ENCODE results near the gene UCN2.
A peak's percentile ranks its signal among the peaks of the same experiment; 100 is the strongest.
"Not testable (repeated sequence)": the region's sequence is repeated elsewhere in the genome, so short reads cannot be mapped to it uniquely, and the experiment has no call there.

UCN2 gene

GRCh38 chr3:48532271-48532976, 31.2 kb downstream of the UCN2 start:
- no peak overlapping the region for H3K4me3 ChIP-seq (ENCODE audit: control insufficient read depth, low read depth, low read length)
- no peak for TF ChIP-seq CTCF (conservative IDR thresholded peaks at IDR 0.05; ENCODE audit: control insufficient read depth, insufficient read depth, low read depth, low read length)
- no peak for DNase-seq (ENCODE audit: low read depth)

GRCh38 chr3:48530701-48531100, 32.9 kb downstream of the UCN2 start:
- not testable (repeated sequence) for DNase-seq (ENCODE audit: low read depth); H3K4me3 ChIP-seq (ENCODE audit: control insufficient read depth, low read depth, low read length)

- no peak overlapping the region for H3K4me3 ChIP-seq (ENCODE audit: control insufficient read depth, low read depth, low read length)
- TF ChIP-seq CTCF (conservative IDR thresholded peaks at IDR 0.05; ENCODE audit: control insufficient read depth, insufficient read depth, low read depth, low read length), result no peak
- peak; percentile 43 for DNase-seq (ENCODE audit: low read depth)
Observed at GRCh38 chr3:48528754-48529153, 34.8 kb downstream of the UCN2 start.

- no peak for DNase-seq (ENCODE audit: low read depth)
- no peak overlapping the region for H3K4me3 ChIP-seq (ENCODE audit: control insufficient read depth, low read depth, low read length)
- TF ChIP-seq CTCF (conservative IDR thresholded peaks at IDR 0.05; ENCODE audit: control insufficient read depth, insufficient read depth, low read depth, low read length), result no peak
Observed at GRCh38 chr3:48528048-48528447, 35.5 kb downstream of the UCN2 start.

GRCh38 chr3:48524970-48525369, 38.6 kb downstream of the UCN2 start:
- no peak for TF ChIP-seq CTCF (conservative IDR thresholded peaks at IDR 0.05; ENCODE audit: control insufficient read depth, insufficient read depth, low read depth, low read length)
- no peak overlapping the region for H3K4me3 ChIP-seq (ENCODE audit: control insufficient read depth, low read depth, low read length)
- DNase-seq (ENCODE audit: low read depth), result no peak

- no peak overlapping the region for H3K4me3 ChIP-seq (ENCODE audit: control insufficient read depth, low read depth, low read length)
- TF ChIP-seq CTCF (conservative IDR thresholded peaks at IDR 0.05; ENCODE audit: control insufficient read depth, insufficient read depth, low read depth, low read length), result no peak
- no peak for DNase-seq (ENCODE audit: low read depth)
Observed at GRCh38 chr3:48521635-48522034, 41.9 kb downstream of the UCN2 start.

- TF ChIP-seq CTCF (conservative IDR thresholded peaks at IDR 0.05; ENCODE audit: control insufficient read depth, insufficient read depth, low read depth, low read length), result no peak
- DNase-seq (ENCODE audit: low read depth), result no peak
- H3K4me3 ChIP-seq (ENCODE audit: control insufficient read depth, low read depth, low read length), result no peak overlapping the region
Observed at GRCh38 chr3:48519277-48519643, 44.3 kb downstream of the UCN2 start.
